Right ventricle myocardium superior (tissue), 1 donor: ENCODE results near the gene KRTAP4-7. TPM values are rescaled to one million over a fixed set of nuclear protein-coding genes. Genes with fewer than 3 reads are reported as not detected.
"Not testable (repeated sequence)": the region's sequence is repeated elsewhere in the genome, so short reads cannot be mapped to it uniquely, and the experiment has no call there.

ENCODE experiments used
- ATAC-seq: fragments of 200-7000 bp; cut with Tn5 transposase; one replicate; pipeline ENCODE4 v1.9.1; 2020; ENCODE audit warnings: mild to moderate bottlenecking; ENCODE audit not compliant: poor library complexity
- DNase-seq: peaks from one replicate; pipeline ENCODE4 v3.0.0-alpha.2; 2020
- intact Hi-C: fragments of 100-400 bp; cut with DNase I; formaldehyde crosslinking; loops from one replicate; pipeline ENCODE4 v1.11.2; 2022
- total RNA-seq: library from RNA; stranded (reverse); fragmentation: NEBNext Ultra II Directional; extraction: Animal tissue kit (Norgen Biotek cat#: 25700); gene quantifications from one replicate; pipeline ENCODE4 v1.2.1, GENCODE V29; 2021
- donor health status: DM: no; HTN: yes; CAD: no; lungs with severe emphysema.

Gene KRTAP4-7
- total RNA-seq, 1 donor from 2014 or later, result not detected

GRCh38 chr17:41063449-41063848 is 20.5 kb upstream of the KRTAP4-7 start:
- ATAC-seq (no peak), DNase-seq (no peak)
- intact Hi-C loops, result no loop called here

- intact Hi-C loops, result no loop called here
- ATAC-seq (no peak), DNase-seq (no peak)
Observed at GRCh38 chr17:41064301-41064700, 19.6 kb upstream of the KRTAP4-7 start.

GRCh38 chr17:41065016-41065689 is 18.8 kb upstream of the KRTAP4-7 start:
- DNase-seq, intact Hi-C loops, ATAC-seq: not testable (repeated sequence)

DNA sequence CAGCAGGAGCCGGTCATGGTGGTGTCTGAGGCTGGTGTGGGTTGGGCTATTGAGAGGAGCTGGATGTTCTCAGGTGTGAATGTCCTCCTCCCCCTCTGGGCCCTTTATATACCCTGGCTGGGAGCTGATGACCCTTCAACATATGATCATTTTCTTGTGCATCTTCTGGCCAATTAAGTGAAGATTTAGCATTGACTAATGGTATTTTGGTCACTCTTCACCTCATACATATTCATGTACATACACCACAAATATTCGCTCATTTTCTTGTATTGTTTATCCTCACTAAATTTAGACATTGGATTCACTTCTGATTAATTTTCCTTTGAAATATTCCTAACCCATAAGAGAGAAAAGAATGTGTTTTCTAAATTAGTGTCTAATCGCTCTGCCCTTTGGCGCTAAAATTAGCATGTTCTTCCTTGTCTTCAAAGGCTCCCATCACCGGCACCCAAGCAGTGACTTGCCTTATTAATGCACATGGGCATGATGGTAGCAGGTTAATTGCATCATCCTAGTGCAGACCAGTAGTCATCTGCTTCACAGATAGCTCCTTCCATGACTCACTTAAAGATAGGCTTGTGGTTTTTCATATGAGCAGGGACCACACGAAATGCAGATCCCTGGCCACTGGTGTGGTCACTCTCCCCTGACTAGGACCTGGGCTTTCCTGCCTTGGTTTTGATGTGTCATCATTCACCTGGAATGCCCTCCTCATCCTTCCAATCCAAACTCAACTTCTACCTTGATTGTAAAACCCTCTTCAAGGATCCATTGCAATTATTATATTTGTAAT is 17.9 kb upstream of the KRTAP4-7 start, which contains the start of gene KRTAP2-4:
KRTAP2-4 (minus strand) TSS at position 51 of the 796 bp plus-strand sequence; CDS start at position 17, 34 bp downstream.
- no peak for DNase-seq
- no peak for ATAC-seq
- intact Hi-C loops, result no loop called here

DNA sequence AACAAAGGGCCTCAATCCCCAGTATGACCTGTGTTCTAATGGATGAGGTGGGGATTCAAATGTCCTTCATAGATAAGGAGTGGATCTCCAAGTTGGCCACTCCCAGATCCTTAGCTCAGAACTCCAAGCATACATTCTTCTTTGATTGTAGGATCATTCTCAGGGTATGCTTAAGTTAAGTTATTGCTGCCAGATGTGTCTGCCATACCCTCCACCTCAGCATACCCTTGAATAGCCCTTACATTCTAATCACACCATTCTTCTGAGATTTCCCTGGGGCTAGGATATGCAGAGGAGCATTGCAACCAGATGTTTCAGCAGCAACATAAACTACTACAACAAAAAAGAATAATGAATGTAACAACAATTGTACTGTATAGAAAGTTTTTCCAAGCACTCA is 16.7 kb upstream of the KRTAP4-7 start:
- no peak for DNase-seq
- intact Hi-C loops, result no loop called here
- no peak for ATAC-seq

GRCh38 chr17:41069031-41069430 is 14.9 kb upstream of the KRTAP4-7 start:
- no peak for ATAC-seq
- no peak for DNase-seq
- intact Hi-C loops, result no loop called here

DNA sequence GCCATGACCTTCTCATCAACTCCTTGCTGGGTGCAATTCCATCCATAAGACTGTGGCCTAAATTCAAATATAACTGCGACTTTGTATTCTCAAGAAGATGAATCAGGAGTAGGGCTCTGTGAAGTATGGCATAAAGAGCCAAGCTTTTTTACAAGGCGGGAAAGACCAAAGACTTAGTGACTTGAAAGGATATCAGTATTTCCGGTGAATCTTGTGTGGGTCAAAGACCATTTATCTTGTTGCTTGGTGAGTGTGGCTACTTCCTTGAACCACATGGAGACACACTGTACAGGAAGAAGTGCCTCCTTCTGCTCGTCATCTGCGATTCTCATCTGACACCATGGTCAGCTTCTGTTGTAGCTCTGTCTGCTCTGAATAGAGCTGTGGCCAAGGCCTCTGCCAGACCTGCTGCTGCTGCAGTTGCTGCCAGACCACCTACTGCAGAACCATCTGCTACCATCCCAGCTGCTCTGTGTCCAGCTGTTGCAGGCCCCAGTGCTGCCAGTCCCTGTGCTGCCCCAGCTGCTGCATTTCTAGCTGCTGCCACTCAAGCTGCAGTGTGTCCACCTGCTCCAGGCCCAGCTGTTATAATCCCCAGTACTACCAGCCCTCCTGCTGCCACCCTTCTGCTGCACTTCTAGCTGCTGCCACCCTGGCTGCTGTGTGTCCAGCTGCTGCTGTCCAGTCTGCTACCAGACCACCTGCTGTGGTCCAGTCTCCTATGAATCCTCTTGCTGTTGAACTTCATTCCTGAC is 12.2 kb upstream of the KRTAP4-7 start:
- no peak for ATAC-seq
- DNase-seq, result peak; percentile 31
- intact Hi-C loops, result no loop called here

GRCh38 chr17:41073676-41074075 is 10.3 kb upstream of the KRTAP4-7 start:
- ATAC-seq (no peak), DNase-seq (no peak)
- intact Hi-C loops, result no loop called here

DNA sequence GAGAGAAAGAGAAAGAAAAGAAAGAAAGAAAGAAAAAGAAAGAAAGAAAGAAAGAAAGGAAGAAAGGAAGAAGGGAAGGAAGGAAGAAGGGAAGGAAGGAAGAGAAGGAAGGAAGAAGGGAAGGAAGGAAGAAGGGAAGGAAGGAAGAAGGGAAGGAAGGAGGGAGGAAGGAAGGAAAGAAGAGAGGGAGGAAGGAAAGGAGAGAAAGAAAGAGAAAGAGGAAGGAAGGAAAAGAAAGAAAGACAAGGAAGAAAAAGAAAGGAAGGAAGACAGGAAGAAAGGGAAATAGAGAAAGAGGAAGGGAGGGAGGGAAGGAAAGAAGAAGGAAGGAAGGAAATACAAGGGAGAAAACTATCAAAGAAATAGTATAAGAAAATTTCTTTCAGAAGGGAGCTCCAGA is 7.2 kb upstream of the KRTAP4-7 start:
- intact Hi-C loops, result no loop called here
- DNase-seq, result no peak
- ATAC-seq, result no peak

DNA sequence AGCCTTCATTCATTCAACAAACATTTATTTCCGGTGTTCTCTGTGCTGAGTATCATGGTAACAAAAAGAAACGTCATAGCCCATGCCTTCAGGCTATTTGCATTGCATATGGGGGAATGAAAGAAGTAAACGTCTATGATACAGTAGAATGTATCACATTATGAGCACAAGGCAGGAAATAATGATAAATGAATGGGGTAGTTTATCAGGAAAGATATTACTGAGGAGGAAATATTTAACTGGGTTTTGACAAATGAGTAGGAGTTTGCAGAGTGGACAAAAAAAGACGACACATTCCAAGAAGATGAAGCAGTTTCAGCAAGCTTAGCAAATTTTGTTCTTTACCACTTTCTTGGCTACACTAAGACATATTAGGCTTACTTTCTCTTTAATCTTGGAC is 1.3 kb upstream of the KRTAP4-7 start:
- ATAC-seq, result no peak
- intact Hi-C loops, result no loop called here
- no peak for DNase-seq

DNA sequence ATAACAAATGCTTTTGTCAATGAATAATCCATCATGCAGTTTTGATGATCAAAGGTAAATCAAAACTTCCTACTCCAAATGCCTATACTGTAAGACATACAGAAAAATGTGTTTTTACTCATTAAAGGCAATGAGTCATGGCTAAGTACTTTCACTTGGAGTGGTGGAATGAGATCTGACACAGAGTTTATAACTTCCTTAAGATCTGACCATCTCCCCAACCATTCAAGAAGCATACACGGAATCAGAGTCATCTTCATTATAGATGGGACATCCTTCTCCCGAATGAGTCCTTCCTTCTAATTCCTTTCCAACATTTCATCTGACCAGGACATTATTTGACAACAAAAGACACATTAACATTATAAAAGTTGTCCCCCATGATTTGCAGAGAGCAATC is 523 bp upstream of the KRTAP4-7 start:
- DNase-seq, ATAC-seq, intact Hi-C loops: not testable (repeated sequence)

- DNase-seq, ATAC-seq, intact Hi-C loops: not testable (repeated sequence)
Observed at GRCh38 chr17:41088760-41089352, 4.9 kb downstream of the KRTAP4-7 start.

DNA sequence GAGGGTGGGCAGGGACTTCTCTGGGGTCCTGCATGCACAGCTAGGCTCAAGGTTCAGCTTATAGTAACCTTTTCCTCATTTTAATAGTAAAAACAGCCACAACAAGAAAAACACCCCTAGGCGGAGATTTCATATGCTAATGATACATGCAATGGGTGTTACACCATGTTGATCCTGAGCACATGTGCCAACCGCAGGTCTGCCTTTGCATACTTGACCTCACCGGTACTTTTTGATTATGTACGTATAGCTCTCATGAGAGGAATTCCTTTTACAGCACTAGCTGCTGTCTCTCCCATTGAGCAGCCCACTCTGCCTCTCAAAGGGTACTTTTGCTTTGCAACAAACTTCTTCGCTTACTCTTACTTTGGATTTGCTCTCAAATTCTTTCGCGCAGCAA is 12.1 kb downstream of the KRTAP4-7 start:
- no peak for ATAC-seq
- intact Hi-C loops, result no loop called here
- no peak for DNase-seq

- ATAC-seq (no peak), DNase-seq (no peak)
- intact Hi-C loops, result no loop called here
Observed at GRCh38 chr17:41098042-41098441, 14.1 kb downstream of the KRTAP4-7 start, which contains the start of gene KRTAP4-8. Gene KRTAP4-8 (minus strand): TSS chr17:41098142. CDS start chr17:41098084, 58 bp downstream.

DNA sequence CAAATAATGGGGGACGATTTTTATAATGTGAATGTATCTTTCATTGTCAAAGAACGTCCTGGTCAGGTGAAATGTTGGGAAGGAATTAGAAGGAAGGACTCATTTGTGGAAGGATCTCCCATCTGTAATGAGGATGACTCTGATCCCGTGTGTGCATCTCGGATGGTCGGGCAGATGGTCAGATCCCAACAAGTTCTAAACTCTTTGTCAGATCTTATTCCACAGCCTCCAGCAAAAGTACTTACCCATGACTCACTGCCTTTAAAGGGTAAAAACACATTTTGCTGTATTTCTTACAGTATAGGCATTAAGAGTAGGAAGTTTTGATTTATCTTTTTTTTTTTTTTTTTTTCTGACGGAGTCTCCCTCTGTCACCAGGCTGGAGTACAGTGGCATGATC is 14.5 kb downstream of the KRTAP4-7 start:
- intact Hi-C loops, result no loop called here
- ATAC-seq (no peak), DNase-seq (no peak)

GRCh38 chr17:41099682-41100480 is 15.9 kb downstream of the KRTAP4-7 start:
- DNase-seq, intact Hi-C loops, ATAC-seq: not testable (repeated sequence)

DNA sequence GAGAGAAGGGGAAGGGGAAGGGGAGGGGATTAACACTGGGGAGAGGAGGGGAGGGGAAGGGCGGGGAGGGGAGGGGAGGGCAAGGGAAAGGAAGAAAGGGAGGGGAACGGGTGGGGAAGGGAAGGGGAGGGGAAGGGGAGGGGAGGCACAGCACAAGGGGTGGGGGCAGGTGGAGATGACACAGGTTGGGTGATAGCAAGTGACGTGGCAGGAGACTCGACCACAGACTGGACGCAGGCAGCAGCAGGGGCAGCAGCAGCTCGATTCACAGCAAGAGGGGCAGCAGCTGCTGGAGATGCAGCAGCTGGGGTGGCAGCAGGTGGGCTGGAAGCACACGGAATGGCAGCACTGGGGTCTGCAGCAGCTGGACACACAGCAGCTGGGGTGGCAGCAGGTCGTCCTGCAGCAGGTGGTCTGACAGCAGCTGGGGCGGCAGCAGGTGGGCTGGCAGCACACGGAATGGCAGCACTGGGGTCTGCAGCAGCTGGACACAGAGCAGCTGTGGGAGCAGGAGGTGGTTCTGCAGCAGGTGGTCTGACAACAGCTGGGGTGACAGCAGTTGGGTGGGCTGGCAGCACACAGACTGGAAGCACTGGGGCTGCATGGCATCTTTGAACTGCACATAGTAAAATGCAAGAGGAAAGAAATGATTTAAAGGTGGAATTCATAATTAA is 17.8 kb downstream of the KRTAP4-7 start, which contains the start of gene KRTAP4-16:
KRTAP4-16 (minus strand) TSS at position 624 of the 674 bp plus-strand sequence; CDS start at position 624, 0 bp downstream.
- DNase-seq (no peak), ATAC-seq (no peak)
- intact Hi-C loops, result no loop called here
